ENCODE measurements around the gene TUSC2. TPM values are rescaled to one million over a fixed set of nuclear protein-coding genes. Genes with fewer than 3 reads are reported as not detected.

Gene TUSC2
- total and polyA plus RNA-seq, 7 donors: 23.2 to 54.7 (median 35.5) TPM

- Histone ChIP-seq H3K27me3 (no peaks in the 10 kb centered on the region), H3K4me3 (no peak overlapping the region), H3K27ac (no peak overlapping the region), H3K36me3 (no peaks in the 10 kb centered on the region), H3K4me1 (peaks cover 0 to 32% (median 30%) of the 10 kb centered on the region in 4 donors), H3K9me3 (no peaks in the 10 kb centered on the region)
- DNase-seq: no peak
- no peak for TF ChIP-seq CTCF (IDR thresholded peaks at IDR 0.05)
- no peak for TF ChIP-seq POLR2AphosphoS5 (IDR thresholded peaks at IDR 0.05)
- TF ChIP-seq EP300 (IDR thresholded peaks at IDR 0.05): no peak
- TF ChIP-seq POLR2A (IDR thresholded peaks at IDR 0.05): no peak
- intact Hi-C loops (cut with DNase I): no loop called here
Measured at GRCh38 chr3:50304601-50305000, 23.4 kb downstream of the TUSC2 start.

GRCh38 chr3:50303013-50303815, 24.8 kb downstream of the TUSC2 start, which contains the start of gene HYAL1:
Gene HYAL1 (minus strand): TSS chr3:50303574. CDS start chr3:50302956, 618 bp downstream.
- intact Hi-C loops (cut with DNase I): no loop called here
- 40 to 71% methylated on average over 14 of the region's 14 CpGs for WGBS, 2 donors
- Histone ChIP-seq H3K9me3 (no peaks in the 10 kb centered on the region), H3K27me3 (no peaks in the 10 kb centered on the region), H3K4me1 (peaks cover 4 to 38% (median 37%) of the 10 kb centered on the region in 4 donors), H3K4me3 (peak within 1 kb of the TSS in 1 of 4 donors; percentile 14), H3K36me3 (no peaks in the 10 kb centered on the region), H3K27ac (peak within 1 kb of the TSS; percentile 48 to 72 (median 58))
- DNase-seq: peak; percentile 83
- TF ChIP-seq EP300 (IDR thresholded peaks at IDR 0.05): no peak
- TF ChIP-seq POLR2A (IDR thresholded peaks at IDR 0.05): no peak
- no peak for TF ChIP-seq CTCF (IDR thresholded peaks at IDR 0.05)
- TF ChIP-seq POLR2AphosphoS5 (IDR thresholded peaks at IDR 0.05): peak in 2 of 4 donors; percentile 30 to 49

- Histone ChIP-seq H3K4me1 (peaks cover 4 to 45% (median 40%) of the 10 kb centered on the region in 4 donors), H3K27ac (peak overlapping the region; percentile 48 to 72 (median 58)), H3K9me3 (no peaks in the 10 kb centered on the region), H3K27me3 (no peaks in the 10 kb centered on the region), H3K36me3 (no peaks in the 10 kb centered on the region), H3K4me3 (no peak overlapping the region)
- WGBS, 2 donors: 92 to 93% methylated on average over 32 of the region's 32 CpGs
- intact Hi-C loops (cut with DNase I): no loop called here
- TF ChIP-seq POLR2A (IDR thresholded peaks at IDR 0.05): no peak
- TF ChIP-seq CTCF (IDR thresholded peaks at IDR 0.05): no peak
- no peak for TF ChIP-seq POLR2AphosphoS5 (IDR thresholded peaks at IDR 0.05)
- no peak for TF ChIP-seq EP300 (IDR thresholded peaks at IDR 0.05)
- no peak for DNase-seq
Measured at GRCh38 chr3:50302095-50303012, 25.7 kb downstream of the TUSC2 start.

GRCh38 chr3:50300681-50301254, 27.3 kb downstream of the TUSC2 start:
- DNase-seq: no peak
- Histone ChIP-seq H3K27ac (peak overlapping the region; percentile 88 to 89 (median 88)), H3K27me3 (no peaks in the 10 kb centered on the region), H3K9me3 (no peaks in the 10 kb centered on the region), H3K4me1 (peaks cover 4 to 45% (median 40%) of the 10 kb centered on the region in 4 donors), H3K4me3 (no peak overlapping the region), H3K36me3 (no peaks in the 10 kb centered on the region)
- 92 to 94% methylated on average over 6 of the region's 6 CpGs for WGBS, 2 donors
- TF ChIP-seq POLR2AphosphoS5 (IDR thresholded peaks at IDR 0.05) (no peak), EP300 (IDR thresholded peaks at IDR 0.05) (no peak), POLR2A (IDR thresholded peaks at IDR 0.05) (no peak), CTCF (IDR thresholded peaks at IDR 0.05) (no peak)
- intact Hi-C loops (cut with DNase I): no loop called here
